ENCODE data around the gene EFCAB8. TPM values are rescaled to one million over a fixed set of nuclear protein-coding genes. Genes with fewer than 3 reads are reported as not detected.

The EFCAB8 gene
- total RNA-seq, 6 experiments from 2014 or later = 0.17 to 0.22 (median 0.20) TPM; not detected in 2

GRCh38 chr20:32979201-32979998 is 120.7 kb downstream of the EFCAB8 start:
- no peak overlapping the region for H3K27ac ChIP-seq
- no peaks in the 10 kb centered on the region for H3K27me3 ChIP-seq
- no peaks in the 10 kb centered on the region for H3K9me3 ChIP-seq
- no peak overlapping the region for H3K4me3 ChIP-seq
- TF ChIP-seq CTCF (IDR thresholded peaks at IDR 0.05) = no peak
- no peak for TF ChIP-seq POLR2A (IDR thresholded peaks at IDR 0.05)
- intact Hi-C loops (cut with DNase I) = no loop called here
- H3K4me1 ChIP-seq = no peaks in the 10 kb centered on the region
- DNase-seq = no peak
- no peaks in the 10 kb centered on the region for H3K36me3 ChIP-seq
- 62% methylated on average over 4 of the region's 9 CpGs for WGBS (ENCODE audit: insufficient coverage, low coverage, low lambda C conversion rate, missing lambda C conversion rate)
- no peak for ATAC-seq

GRCh38 chr20:32980131-32980941 is 121.6 kb downstream of the EFCAB8 start:
- Histone ChIP-seq H3K27me3 (no peaks in the 10 kb centered on the region), H3K4me1 (no peaks in the 10 kb centered on the region), H3K27ac (no peak overlapping the region), H3K9me3 (no peaks in the 10 kb centered on the region), H3K36me3 (no peaks in the 10 kb centered on the region), H3K4me3 (no peak overlapping the region)
- DNase-seq = no peak
- WGBS (ENCODE audit: insufficient coverage, low coverage, low lambda C conversion rate, missing lambda C conversion rate) = 81% methylated on average over 4 of the region's 19 CpGs
- intact Hi-C loops (cut with DNase I) = no loop called here
- ATAC-seq = no peak
- no peak for TF ChIP-seq CTCF (IDR thresholded peaks at IDR 0.05)

GRCh38 chr20:32980990-32981389 is 122.3 kb downstream of the EFCAB8 start:
- H3K4me1 ChIP-seq = no peaks in the 10 kb centered on the region
- no peak for TF ChIP-seq POLR2A (IDR thresholded peaks at IDR 0.05)
- TF ChIP-seq CTCF (IDR thresholded peaks at IDR 0.05) = no peak
- no peaks in the 10 kb centered on the region for H3K9me3 ChIP-seq
- H3K27ac ChIP-seq = no peak overlapping the region
- ATAC-seq (no peak), DNase-seq (no peak)
- 63% methylated on average over 5 of the region's 6 CpGs for WGBS (ENCODE audit: insufficient coverage, low coverage, low lambda C conversion rate, missing lambda C conversion rate)
- H3K27me3 ChIP-seq = no peaks in the 10 kb centered on the region
- no peaks in the 10 kb centered on the region for H3K36me3 ChIP-seq
- intact Hi-C loops (cut with DNase I) = no loop called here
- no peak overlapping the region for H3K4me3 ChIP-seq

- ATAC-seq (no peak), DNase-seq (no peak)
- Histone ChIP-seq H3K4me1 (no peaks in the 10 kb centered on the region), H3K36me3 (no peaks in the 10 kb centered on the region), H3K27me3 (no peaks in the 10 kb centered on the region), H3K4me3 (no peak overlapping the region), H3K9me3 (no peaks in the 10 kb centered on the region), H3K27ac (no peak overlapping the region)
- intact Hi-C loops (cut with DNase I) = no loop called here
- TF ChIP-seq POLR2A (IDR thresholded peaks at IDR 0.05) (no peak), CTCF (IDR thresholded peaks at IDR 0.05) (no peak)
- no CpG with 5 or more reads among the region's 10 CpGs for WGBS (ENCODE audit: insufficient coverage, low coverage, low lambda C conversion rate, missing lambda C conversion rate)
Measured at GRCh38 chr20:32982617-32983458, 124.1 kb downstream of the EFCAB8 start.
